Measurements from ENCODE around the gene LRRC7.
"Not testable (repeated sequence)": the region's sequence is repeated elsewhere in the genome, so short reads cannot be mapped to it uniquely, and the experiment has no call there.

The LRRC7 gene

GRCh38 chr1:69878338-69878737 is 310.6 kb downstream of the LRRC7 start:
- Histone ChIP-seq H3F3A (ENCODE audit: low read depth) (no peaks in the 10 kb centered on the region), H3K4me3 (ENCODE audit: low read length, poor library complexity, severe bottlenecking) (no peak overlapping the region), H3K9me3 (ENCODE audit: insufficient read depth, low read depth, low read length) (no peaks in the 10 kb centered on the region), H3K36me3 (ENCODE audit: insufficient read depth, low read length) (no peaks in the 10 kb centered on the region), H3K4me1 (ENCODE audit: insufficient read depth, low read length, poor library complexity, severe bottlenecking) (no peaks in the 10 kb centered on the region), H3K79me2 (ENCODE audit: insufficient read depth, low read length) (no peaks in the 10 kb centered on the region), H4K20me1 (ENCODE audit: insufficient read depth, low read length, poor library complexity, severe bottlenecking) (no peaks in the 10 kb centered on the region), H2AFZ (ENCODE audit: low read length) (no peak overlapping the region), H3K4me2 (ENCODE audit: low read depth, low read length, poor library complexity, severe bottlenecking) (no peak overlapping the region), H3K9ac (ENCODE audit: low read depth, low read length, poor library complexity, severe bottlenecking) (no peak overlapping the region), H3K9me2 (replicated peaks; ENCODE audit: low read depth, low read length) (no peaks in the 10 kb centered on the region), H3K27me3 (ENCODE audit: insufficient read depth, low read length, poor library complexity, severe bottlenecking) (no peaks in the 10 kb centered on the region)
- no peak for TF ChIP-seq EZH2phosphoT487 (IDR thresholded peaks at IDR 0.05; ENCODE audit: borderline replicate concordance)
- TF ChIP-seq, protein P1, sequence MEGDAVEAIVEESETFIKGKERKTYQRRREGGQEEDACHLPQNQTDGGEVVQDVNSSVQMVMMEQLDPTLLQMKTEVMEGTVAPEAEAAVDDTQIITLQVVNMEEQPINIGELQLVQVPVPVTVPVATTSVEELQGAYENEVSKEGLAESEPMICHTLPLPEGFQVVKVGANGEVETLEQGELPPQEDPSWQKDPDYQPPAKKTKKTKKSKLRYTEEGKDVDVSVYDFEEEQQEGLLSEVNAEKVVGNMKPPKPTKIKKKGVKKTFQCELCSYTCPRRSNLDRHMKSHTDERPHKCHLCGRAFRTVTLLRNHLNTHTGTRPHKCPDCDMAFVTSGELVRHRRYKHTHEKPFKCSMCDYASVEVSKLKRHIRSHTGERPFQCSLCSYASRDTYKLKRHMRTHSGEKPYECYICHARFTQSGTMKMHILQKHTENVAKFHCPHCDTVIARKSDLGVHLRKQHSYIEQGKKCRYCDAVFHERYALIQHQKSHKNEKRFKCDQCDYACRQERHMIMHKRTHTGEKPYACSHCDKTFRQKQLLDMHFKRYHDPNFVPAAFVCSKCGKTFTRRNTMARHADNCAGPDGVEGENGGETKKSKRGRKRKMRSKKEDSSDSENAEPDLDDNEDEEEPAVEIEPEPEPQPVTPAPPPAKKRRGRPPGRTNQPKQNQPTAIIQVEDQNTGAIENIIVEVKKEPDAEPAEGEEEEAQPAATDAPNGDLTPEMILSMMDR (conservative IDR thresholded peaks at IDR 0.05; ENCODE audit: low read length): no peak

GRCh38 chr1:69888016-69888415 is 320.3 kb downstream of the LRRC7 start:
- not testable (repeated sequence) for H3K27me3 ChIP-seq (ENCODE audit: insufficient read depth, low read length, poor library complexity, severe bottlenecking); H3K4me3 ChIP-seq (ENCODE audit: low read length, poor library complexity, severe bottlenecking); H3K9ac ChIP-seq (ENCODE audit: low read depth, low read length, poor library complexity, severe bottlenecking); H3K9me2 ChIP-seq (replicated peaks; ENCODE audit: low read depth, low read length); H3K79me2 ChIP-seq (ENCODE audit: insufficient read depth, low read length); H3K4me2 ChIP-seq (ENCODE audit: low read depth, low read length, poor library complexity, severe bottlenecking); H3K4me1 ChIP-seq (ENCODE audit: insufficient read depth, low read length, poor library complexity, severe bottlenecking); H3F3A ChIP-seq (ENCODE audit: low read depth); H4K20me1 ChIP-seq (ENCODE audit: insufficient read depth, low read length, poor library complexity, severe bottlenecking); H2AFZ ChIP-seq (ENCODE audit: low read length); H3K36me3 ChIP-seq (ENCODE audit: insufficient read depth, low read length)
- peaks cover 15% of the 10 kb centered on the region; the same call in 1 of the 2 replicates for H3K9me3 ChIP-seq (ENCODE audit: insufficient read depth, low read depth, low read length)

DNA sequence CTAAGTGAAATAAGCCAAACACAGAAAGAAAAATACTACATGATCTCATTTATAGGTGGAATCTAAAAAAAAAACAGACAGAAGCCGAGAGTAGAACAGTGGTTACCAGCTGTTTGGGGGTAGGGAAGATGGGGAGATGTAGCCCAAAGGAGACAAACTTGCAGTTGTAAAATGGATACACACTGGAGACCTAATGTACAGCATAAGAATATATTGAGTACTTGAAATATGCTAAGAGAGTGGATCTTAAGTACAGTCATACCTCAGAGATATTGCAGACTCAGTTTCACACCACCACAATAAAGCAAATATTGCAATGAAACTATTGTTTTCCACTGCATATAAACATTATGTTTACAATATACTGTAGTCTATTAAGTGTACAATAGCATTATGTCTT is 320.9 kb downstream of the LRRC7 start:
- Histone ChIP-seq H3K9me2 (replicated peaks; ENCODE audit: low read depth, low read length) (no peaks in the 10 kb centered on the region), H3K36me3 (ENCODE audit: insufficient read depth, low read length) (no peaks in the 10 kb centered on the region), H2AFZ (ENCODE audit: low read length) (no peak overlapping the region), H3K79me2 (ENCODE audit: insufficient read depth, low read length) (no peaks in the 10 kb centered on the region), H3K4me1 (ENCODE audit: insufficient read depth, low read length, poor library complexity, severe bottlenecking) (no peaks in the 10 kb centered on the region), H3K4me2 (ENCODE audit: low read depth, low read length, poor library complexity, severe bottlenecking) (no peak overlapping the region), H3F3A (ENCODE audit: low read depth) (no peaks in the 10 kb centered on the region), H4K20me1 (ENCODE audit: insufficient read depth, low read length, poor library complexity, severe bottlenecking) (no peaks in the 10 kb centered on the region), H3K4me3 (ENCODE audit: low read length, poor library complexity, severe bottlenecking) (no peak overlapping the region), H3K27me3 (ENCODE audit: insufficient read depth, low read length, poor library complexity, severe bottlenecking) (no peaks in the 10 kb centered on the region), H3K9me3 (ENCODE audit: insufficient read depth, low read depth, low read length) (peaks cover 15% of the 10 kb centered on the region; the same call in 1 of the 2 replicates), H3K9ac (ENCODE audit: low read depth, low read length, poor library complexity, severe bottlenecking) (no peak overlapping the region)
- TF ChIP-seq, protein P1 (conservative IDR thresholded peaks at IDR 0.05; ENCODE audit: low read length): no peak
- TF ChIP-seq EZH2phosphoT487 (IDR thresholded peaks at IDR 0.05; ENCODE audit: borderline replicate concordance): no peak

- no peaks in the 10 kb centered on the region for H3K9me2 ChIP-seq (replicated peaks; ENCODE audit: low read depth, low read length)
- H3K4me1 ChIP-seq (ENCODE audit: insufficient read depth, low read length, poor library complexity, severe bottlenecking): no peaks in the 10 kb centered on the region
- H3K4me2 ChIP-seq (ENCODE audit: low read depth, low read length, poor library complexity, severe bottlenecking): no peak overlapping the region
- H3K4me3 ChIP-seq (ENCODE audit: low read length, poor library complexity, severe bottlenecking): no peak overlapping the region
- no peaks in the 10 kb centered on the region for H3K9me3 ChIP-seq (ENCODE audit: insufficient read depth, low read depth, low read length)
- no peaks in the 10 kb centered on the region for H3K36me3 ChIP-seq (ENCODE audit: insufficient read depth, low read length)
- H3K27me3 ChIP-seq (ENCODE audit: insufficient read depth, low read length, poor library complexity, severe bottlenecking): no peaks in the 10 kb centered on the region
- H4K20me1 ChIP-seq (ENCODE audit: insufficient read depth, low read length, poor library complexity, severe bottlenecking): no peaks in the 10 kb centered on the region
- no peak overlapping the region for H2AFZ ChIP-seq (ENCODE audit: low read length)
- no peak overlapping the region for H3K9ac ChIP-seq (ENCODE audit: low read depth, low read length, poor library complexity, severe bottlenecking)
- TF ChIP-seq, protein P1 (conservative IDR thresholded peaks at IDR 0.05; ENCODE audit: low read length): no peak
- TF ChIP-seq EZH2phosphoT487 (IDR thresholded peaks at IDR 0.05; ENCODE audit: borderline replicate concordance): no peak
- no peaks in the 10 kb centered on the region for H3K79me2 ChIP-seq (ENCODE audit: insufficient read depth, low read length)
- no peaks in the 10 kb centered on the region for H3F3A ChIP-seq (ENCODE audit: low read depth)
These were observed 330.8 kb downstream of the LRRC7 start for GRCh38 chr1:69898403-69898947.
